Naive thymus-derived CD4-positive, alpha-beta T cell (primary cell): ENCODE measurements around the gene EPDR1. TPM values are rescaled to one million over a fixed set of nuclear protein-coding genes. Genes with fewer than 3 reads are reported as not detected.

Source experiments
- ATAC-seq: fragments of 150-1000 bp; cut with Tn5 transposase; 2 replicates; pipeline ENCODE4 v1.10.0; 2021; ENCODE audit warnings: mild to moderate bottlenecking, moderate library complexity
- CTCF ChIA-PET: fragments of 350-600 bp; sonication (Branson Sonifier 250); formaldehyde crosslinking; loops from one replicate; lab custom pipeline; 2021; ENCODE audit warnings: antibody characterized with exemption; lab: Charles Lee
- POLR2A ChIA-PET: fragments of 350-600 bp; sonication (Branson Sonifier 250); formaldehyde crosslinking; loops from one replicate; lab custom pipeline; 2021; ENCODE audit warnings: antibody characterized with exemption, inconsistent platforms; lab: Charles Lee
- DNase-seq, 9 donors: peaks; one replicate each; pipeline versions ENCODE4 v3.0.0 to v3.0.0-alpha.2; 2020 to 2022; ENCODE audit warnings: mixed read lengths in 1 of 9
- H3K27ac ChIP-seq: one replicate; pipeline ENCODE4 v1.7.0; 2013; ENCODE audit warnings: mild to moderate bottlenecking, low read depth, low read length, moderate library complexity
- H3K27me3 ChIP-seq, 2 donors: one replicate each; pipeline ENCODE4 v1.7.0; 2013; ENCODE audit warnings: low read length in 2 of 2, mild to moderate bottlenecking in 2 of 2, moderate library complexity in 2 of 2; ENCODE audit not compliant: control insufficient read depth in 2 of 2, insufficient read depth in 2 of 2
- H3K36me3 ChIP-seq, 3 experiments: 1 replicate in 2 of 3; 2 replicates in 1 of 3; pipeline ENCODE4 v1.7.0; 2013; ENCODE audit warnings: low read length in 3 of 3, mild to moderate bottlenecking in 3 of 3, moderate library complexity in 1 of 3; ENCODE audit not compliant: insufficient read depth in 3 of 3, control insufficient read depth in 2 of 3
- H3K4me1 ChIP-seq, 2 donors: one replicate each; pipeline ENCODE4 v1.7.0; 2013; ENCODE audit warnings: low read length in 2 of 2, mild to moderate bottlenecking in 2 of 2, moderate library complexity in 1 of 2; ENCODE audit not compliant: control insufficient read depth in 2 of 2, insufficient read depth in 2 of 2
- H3K4me3 ChIP-seq: 2 replicates; pipeline ENCODE4 v1.7.0; 2013; ENCODE audit warnings: mild to moderate bottlenecking, low read length
- H3K9me3 ChIP-seq, 3 experiments: 1 replicate in 2 of 3; 2 replicates in 1 of 3; pipeline ENCODE4 v1.7.0; 2013; ENCODE audit warnings: low read length in 3 of 3; ENCODE audit not compliant: control insufficient read depth in 2 of 3
- H3K27ac Mint-ChIP-seq, 9 donors: one replicate each; pipeline ENCODE4 v1.8.0; 2020 to 2022; ENCODE audit warnings: mixed read lengths in 9 of 9, mild to moderate bottlenecking in 8 of 9, moderate library complexity in 5 of 9, inconsistent platforms in 2 of 9
- H3K27me3 Mint-ChIP-seq, 5 donors: one replicate each; pipeline ENCODE4 v1.8.0; 2021 to 2022; ENCODE audit warnings: mixed read lengths in 5 of 5, mild to moderate bottlenecking in 1 of 5
- H3K36me3 Mint-ChIP-seq, 5 donors: one replicate each; pipeline ENCODE4 v1.8.0; 2020 to 2022; ENCODE audit warnings: mixed read lengths in 5 of 5, mild to moderate bottlenecking in 3 of 5, inconsistent platforms in 1 of 5
- H3K4me1 Mint-ChIP-seq, 7 donors: one replicate each; pipeline ENCODE4 v1.8.0; 2020 to 2022; ENCODE audit warnings: mixed read lengths in 7 of 7, mild to moderate bottlenecking in 3 of 7, inconsistent platforms in 1 of 7
- H3K4me3 Mint-ChIP-seq, 10 donors: one replicate each; pipeline ENCODE4 v1.8.0; 2020 to 2022; ENCODE audit warnings: mild to moderate bottlenecking in 10 of 10, mixed read lengths in 10 of 10, moderate library complexity in 6 of 10, inconsistent platforms in 2 of 10
- H3K9me3 Mint-ChIP-seq, 11 donors: one replicate each; pipeline ENCODE4 v1.8.0; 2020 to 2022; ENCODE audit warnings: mixed read lengths in 11 of 11, mild to moderate bottlenecking in 4 of 11, inconsistent platforms in 1 of 11, moderate library complexity in 1 of 11
- intact Hi-C, 2 donors: fragments of 100-400 bp; cut with micrococcal nuclease; formaldehyde crosslinking; loops; one replicate each; pipeline ENCODE4 v1.15.1; 2023
- polyA plus RNA-seq, 2 donors: library from polyadenylated mRNA; unstranded; fragments of 300-500 nt; fragmentation: Illumina TruSeq; gene quantifications; one replicate each; pipeline ENCODE4 v1.2.3, GENCODE V29; 2021
- total RNA-seq, 6 experiments: library from RNA in 5 of 6; stranded (reverse) in 5 of 6; gene quantifications; 1 replicate in 5 of 6; 2 replicates in 1 of 6; pipeline ENCODE4 v1.2.3 and lab custom pipeline; 2021 to 2026

The EPDR1 gene
- total RNA-seq = 1 to 10 TPM in 1 of 5 experiments, under 1 TPM in 3, not detected in 1; 0.43 to 1.4 (median 0.72) TPM
- 1 to 10 TPM; 1.3 to 3.3 TPM for polyA plus RNA-seq
- 0.67 reads per million for total RNA-seq (lab: John Stamatoyannopoulos, UW)

DNA sequence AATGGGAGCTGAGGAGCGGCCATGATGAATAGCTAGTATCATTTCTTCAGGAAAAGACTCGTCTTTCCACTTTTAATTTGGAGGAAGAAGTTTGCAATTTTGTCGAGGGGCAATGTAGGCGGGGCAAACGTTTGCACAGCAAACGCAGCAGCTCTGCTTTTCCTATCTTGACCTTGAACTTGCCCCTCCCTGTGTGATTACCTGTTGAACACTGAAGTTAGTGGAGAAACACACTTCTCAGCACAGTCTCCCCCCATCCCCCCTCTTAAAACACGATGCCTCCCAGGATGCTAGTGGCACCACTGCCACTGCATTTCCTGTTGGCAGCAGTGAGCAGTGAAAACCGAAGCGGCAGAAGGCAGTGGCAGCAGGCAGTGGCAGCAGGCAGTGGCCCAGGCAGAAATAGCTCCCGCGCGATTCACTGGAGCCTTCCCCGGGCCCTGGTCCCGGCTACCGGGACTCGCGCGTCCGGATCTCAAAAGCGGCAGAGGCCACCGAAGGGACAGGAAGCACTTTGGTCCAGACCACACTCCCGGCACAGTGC is at the start of gene EPDR1:
TSS of gene EPDR1 (plus strand) at position 336 of the 544 bp plus-strand sequence. CDS start 300 bp downstream, outside the sequence.
- DNase-seq = peak in 7 of 9 donors; percentile 3 to 55 (median 20)
- Histone ChIP-seq H3K27me3 (peaks cover 0 to 9% of the 10 kb centered on the region in 2 donors), H3K27ac (no peak within 1 kb of the TSS), H3K9me3 (no peaks in the 10 kb centered on the region), H3K36me3 (no peaks in the 10 kb centered on the region), H3K4me3 (peak within 1 kb of the TSS; percentile 46), H3K4me1 (no peaks in the 10 kb centered on the region)
- ATAC-seq = peak; percentile 71
- POLR2A ChIA-PET = no interaction called here
- Mint-ChIP-seq H3K4me3 (peak within 1 kb of the TSS; percentile 51 to 91 (median 82)), H3K27ac (peak within 1 kb of the TSS in 2 of 9 donors; percentile 22 to 37), H3K36me3 (peaks cover 0 to 18% (median 0%) of the 10 kb centered on the region in 5 donors), H3K9me3 (peaks cover 0 to 10% (median 3%) of the 10 kb centered on the region in 11 donors), H3K4me1 (peaks cover 5 to 32% (median 20%) of the 10 kb centered on the region in 7 donors), H3K27me3 (peaks cover 49 to 69% (median 63%) of the 10 kb centered on the region in 5 donors)
- intact Hi-C loops = no loop called here
- CTCF ChIA-PET = no interaction called here

DNA sequence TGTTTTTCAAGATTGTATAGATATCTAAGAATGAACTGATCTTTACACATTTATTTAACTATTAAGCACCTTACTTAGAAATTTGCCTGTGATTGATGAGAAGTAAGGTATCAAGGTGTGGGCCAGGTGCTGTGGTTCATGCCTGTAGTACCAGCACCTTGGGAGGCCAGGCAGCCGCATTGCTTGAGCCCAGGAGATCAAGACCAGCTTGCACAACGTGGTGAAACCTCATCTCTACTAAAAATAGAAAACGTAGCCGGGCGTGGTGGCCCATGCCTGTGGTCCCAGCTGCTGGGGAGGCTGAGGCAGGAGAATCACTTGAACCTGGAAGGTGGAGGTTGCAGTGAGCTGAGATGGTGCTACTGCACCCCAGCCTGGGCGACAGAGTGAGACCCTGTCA is 38.4 kb upstream of the EPDR1 start:
- Histone ChIP-seq H3K9me3 (no peaks in the 10 kb centered on the region), H3K27me3 (no peaks in the 10 kb centered on the region), H3K36me3 (no peaks in the 10 kb centered on the region), H3K4me1 (no peaks in the 10 kb centered on the region), H3K4me3 (no peak overlapping the region), H3K27ac (no peak overlapping the region)
- H3K4me1 Mint-ChIP-seq = no peaks in the 10 kb centered on the region
- intact Hi-C loops = no loop called here
- H3K4me3 Mint-ChIP-seq = no peak overlapping the region
- peaks cover 0 to 12% (median 0%) of the 10 kb centered on the region in 11 donors for H3K9me3 Mint-ChIP-seq
- ATAC-seq = no peak
- H3K27ac Mint-ChIP-seq = no peak overlapping the region
- ChIA-PET CTCF (no interaction called here), POLR2A (no interaction called here)
- no peak for DNase-seq
- no peaks in the 10 kb centered on the region for H3K36me3 Mint-ChIP-seq
- peaks cover 3 to 14% (median 7%) of the 10 kb centered on the region in 5 donors for H3K27me3 Mint-ChIP-seq

DNA sequence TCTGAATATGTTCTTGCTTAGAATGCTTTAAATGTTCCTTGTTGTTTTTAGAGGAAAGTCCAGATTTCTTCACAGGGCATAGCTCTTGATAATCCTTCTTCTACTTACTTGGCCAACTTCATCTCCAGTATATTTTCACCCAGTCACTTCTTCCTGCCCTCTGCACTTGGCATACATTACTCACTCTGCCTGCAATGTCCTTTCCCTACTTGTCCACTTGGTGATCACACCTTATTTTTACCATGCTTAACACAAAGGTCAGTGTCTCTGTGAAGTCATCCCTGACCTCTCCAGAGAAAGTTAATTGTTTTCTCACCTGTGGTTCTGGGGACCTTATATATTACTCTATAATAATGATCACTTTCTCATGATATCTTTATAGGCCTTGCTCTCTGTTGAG is 27.1 kb upstream of the EPDR1 start:
- Mint-ChIP-seq H3K4me1 (no peaks in the 10 kb centered on the region), H3K4me3 (no peak overlapping the region), H3K27ac (no peak overlapping the region), H3K36me3 (no peaks in the 10 kb centered on the region), H3K9me3 (peaks cover 0 to 7% (median 1%) of the 10 kb centered on the region in 11 donors), H3K27me3 (peaks cover 10 to 28% (median 14%) of the 10 kb centered on the region in 5 donors)
- ChIA-PET CTCF (no interaction called here), POLR2A (no interaction called here)
- Histone ChIP-seq H3K36me3 (no peaks in the 10 kb centered on the region), H3K4me1 (no peaks in the 10 kb centered on the region), H3K4me3 (no peak overlapping the region), H3K27ac (no peak overlapping the region), H3K9me3 (no peaks in the 10 kb centered on the region), H3K27me3 (no peaks in the 10 kb centered on the region)
- intact Hi-C loops = no loop called here
- no peak for ATAC-seq
- DNase-seq = no peak

- Histone ChIP-seq H3K27me3 (no peaks in the 10 kb centered on the region), H3K36me3 (no peaks in the 10 kb centered on the region), H3K9me3 (no peaks in the 10 kb centered on the region), H3K4me3 (no peak overlapping the region), H3K4me1 (no peaks in the 10 kb centered on the region), H3K27ac (no peak overlapping the region)
- Mint-ChIP-seq H3K36me3 (no peaks in the 10 kb centered on the region), H3K27me3 (peaks cover 10 to 28% (median 14%) of the 10 kb centered on the region in 5 donors), H3K4me3 (no peak overlapping the region), H3K9me3 (peaks cover 0 to 7% (median 1%) of the 10 kb centered on the region in 11 donors), H3K27ac (no peak overlapping the region), H3K4me1 (no peaks in the 10 kb centered on the region)
- ChIA-PET CTCF (no interaction called here), POLR2A (no interaction called here)
- DNase-seq = no peak
- ATAC-seq = no peak
- intact Hi-C loops = no loop called here
These were observed 25.8 kb upstream of the EPDR1 start for GRCh38 chr7:37894671-37895070.

GRCh38 chr7:37899712-37900247 is 20.7 kb upstream of the EPDR1 start:
- Mint-ChIP-seq H3K4me1 (no peaks in the 10 kb centered on the region), H3K9me3 (peaks cover 0 to 3% (median 0%) of the 10 kb centered on the region in 11 donors), H3K4me3 (no peak overlapping the region), H3K27ac (no peak overlapping the region), H3K27me3 (peaks cover 2 to 24% (median 10%) of the 10 kb centered on the region in 5 donors), H3K36me3 (no peaks in the 10 kb centered on the region)
- ChIA-PET POLR2A (no interaction called here), CTCF (no interaction called here)
- Histone ChIP-seq H3K27ac (no peak overlapping the region), H3K4me3 (no peak overlapping the region), H3K27me3 (no peaks in the 10 kb centered on the region), H3K4me1 (no peaks in the 10 kb centered on the region), H3K36me3 (no peaks in the 10 kb centered on the region), H3K9me3 (no peaks in the 10 kb centered on the region)
- ATAC-seq (no peak), DNase-seq (no peak)
- intact Hi-C loops = loop anchor here in 1 of 2 donors (10.0 kb wide), 1 partner anchor 475 kb away; no protein-coding TSS in a partner anchor

- Mint-ChIP-seq H3K9me3 (peaks cover 0 to 3% (median 0%) of the 10 kb centered on the region in 11 donors), H3K36me3 (no peaks in the 10 kb centered on the region), H3K27ac (no peak overlapping the region), H3K4me3 (no peak overlapping the region), H3K27me3 (peaks cover 5 to 17% (median 9%) of the 10 kb centered on the region in 5 donors), H3K4me1 (no peaks in the 10 kb centered on the region)
- Histone ChIP-seq H3K9me3 (no peaks in the 10 kb centered on the region), H3K4me3 (no peak overlapping the region), H3K27me3 (no peaks in the 10 kb centered on the region), H3K36me3 (no peaks in the 10 kb centered on the region), H3K27ac (no peak overlapping the region), H3K4me1 (no peaks in the 10 kb centered on the region)
- ChIA-PET CTCF (interaction anchor here (0.5 to 1.0 kb wide), 3 partner anchors 321 to 469 kb away, joined by 3 read pairs; no protein-coding TSS in a partner anchor), POLR2A (no interaction called here)
- intact Hi-C loops = loop anchor here in 1 of 2 donors (10.0 kb wide), 1 partner anchor 473 kb away; no protein-coding TSS in a partner anchor
- DNase-seq (no peak), ATAC-seq (no peak)
These were observed 19.1 kb upstream of the EPDR1 start for GRCh38 chr7:37901236-37901827.
